OCI-LY7 (cell line): ENCODE data around the gene LOXHD1.

Source experiments
- EZH2phosphoT487 ChIP-seq: fragments of 200-600 bp; sonication (generic); IDR thresholded peaks from 2 replicates; pipeline ENCODE4 v1.6.1; 2018; ENCODE audit warnings: low read depth, borderline replicate concordance, mild to moderate bottlenecking, mixed run types, antibody characterized with exemption, low read length, moderate library complexity, mixed read lengths
- TF ChIP-seq, protein P1 (sequence below): fragments of 200-600 bp; sonication (generic); conservative IDR thresholded peaks from 2 replicates; pipeline ENCODE4 v1.5.1; 2014; ENCODE audit warnings: mild to moderate bottlenecking, antibody characterized with exemption, low read length, moderate library complexity, mixed read lengths

DNA sequence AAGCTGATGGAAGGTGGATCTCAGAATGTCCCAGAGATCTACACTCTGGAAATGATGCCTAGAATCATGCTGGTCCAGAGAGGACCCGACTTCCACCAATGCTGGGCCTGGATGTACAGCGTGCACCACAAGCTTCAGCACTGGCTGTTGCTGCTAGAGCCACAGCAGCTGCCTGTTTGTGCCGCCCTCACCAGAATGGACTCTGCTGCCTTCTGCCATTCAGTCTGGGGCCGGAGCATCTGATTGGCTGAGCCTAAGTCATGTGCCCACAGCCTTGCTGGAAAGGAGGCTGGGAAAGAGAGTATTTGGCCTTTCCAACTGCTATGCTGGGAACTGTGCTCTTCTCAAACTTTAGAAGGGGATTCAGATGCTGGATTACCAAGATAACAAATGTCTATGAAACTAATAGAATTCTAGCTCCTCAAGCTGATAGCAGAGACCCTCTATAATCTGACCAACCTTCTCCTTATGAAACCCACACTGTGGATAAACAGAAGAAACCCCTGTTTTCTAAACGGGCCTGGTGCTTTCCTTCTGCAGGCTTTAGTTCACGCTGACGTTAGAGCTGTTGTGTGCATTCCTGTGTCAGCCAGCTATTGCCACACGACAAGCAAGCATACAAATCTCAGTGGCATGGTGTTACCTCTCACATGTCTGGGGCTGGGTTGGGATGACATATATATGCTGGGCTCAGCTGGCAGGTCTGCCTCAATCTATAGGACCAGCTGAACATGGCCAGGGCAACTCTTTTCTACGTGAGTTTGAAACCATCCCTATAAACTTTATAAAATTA, 4.1 kb upstream of the LOXHD1 start:
- TF ChIP-seq EZH2phosphoT487, result no peak
- TF ChIP-seq, protein P1, sequence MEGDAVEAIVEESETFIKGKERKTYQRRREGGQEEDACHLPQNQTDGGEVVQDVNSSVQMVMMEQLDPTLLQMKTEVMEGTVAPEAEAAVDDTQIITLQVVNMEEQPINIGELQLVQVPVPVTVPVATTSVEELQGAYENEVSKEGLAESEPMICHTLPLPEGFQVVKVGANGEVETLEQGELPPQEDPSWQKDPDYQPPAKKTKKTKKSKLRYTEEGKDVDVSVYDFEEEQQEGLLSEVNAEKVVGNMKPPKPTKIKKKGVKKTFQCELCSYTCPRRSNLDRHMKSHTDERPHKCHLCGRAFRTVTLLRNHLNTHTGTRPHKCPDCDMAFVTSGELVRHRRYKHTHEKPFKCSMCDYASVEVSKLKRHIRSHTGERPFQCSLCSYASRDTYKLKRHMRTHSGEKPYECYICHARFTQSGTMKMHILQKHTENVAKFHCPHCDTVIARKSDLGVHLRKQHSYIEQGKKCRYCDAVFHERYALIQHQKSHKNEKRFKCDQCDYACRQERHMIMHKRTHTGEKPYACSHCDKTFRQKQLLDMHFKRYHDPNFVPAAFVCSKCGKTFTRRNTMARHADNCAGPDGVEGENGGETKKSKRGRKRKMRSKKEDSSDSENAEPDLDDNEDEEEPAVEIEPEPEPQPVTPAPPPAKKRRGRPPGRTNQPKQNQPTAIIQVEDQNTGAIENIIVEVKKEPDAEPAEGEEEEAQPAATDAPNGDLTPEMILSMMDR, result no peak
